ACC112 (cell line): ENCODE results near the gene OTOGL.

Experiments
- H2AFZ ChIP-seq: fragments of 200-600 bp; sonication (generic); one replicate; pipeline ENCODE4 v1.6.0; 2017; ENCODE audit warnings: antibody characterized with exemption, low read length; ENCODE audit not compliant: unreplicated experiment
- H3K27ac ChIP-seq: fragments of 200-600 bp; sonication (generic); 2 replicates; pipeline ENCODE4 v1.5.1; 2014; ENCODE audit warnings: low read depth, mild to moderate bottlenecking, antibody characterized with exemption, low read length, moderate library complexity
- H3K27me3 ChIP-seq: fragments of 200-600 bp; sonication (generic); 2 replicates; pipeline ENCODE4 v1.6.1; 2014; ENCODE audit warnings: mild to moderate bottlenecking, antibody characterized with exemption, low read length, moderate library complexity, mixed read lengths; ENCODE audit not compliant: insufficient read depth
- H3K36me3 ChIP-seq: fragments of 200-600 bp; sonication (generic); 2 replicates; pipeline ENCODE4 v1.6.1; 2016; ENCODE audit warnings: mild to moderate bottlenecking, antibody characterized with exemption, low read length, moderate library complexity, mixed read lengths; ENCODE audit not compliant: insufficient read depth
- H3K4me1 ChIP-seq: fragments of 200-600 bp; sonication (generic); one replicate; pipeline ENCODE4 v1.6.1; 2016; ENCODE audit warnings: low read length, mixed read lengths; ENCODE audit not compliant: insufficient read depth, unreplicated experiment, control insufficient read depth
- H3K4me3 ChIP-seq: fragments of 200-600 bp; sonication (generic); 2 replicates; pipeline ENCODE4 v1.5.1; 2014; ENCODE audit warnings: mild to moderate bottlenecking, low read depth, low read length
- H3K79me2 ChIP-seq: fragments of 200-600 bp; sonication (generic); one replicate; pipeline ENCODE4 v1.6.0; 2016; ENCODE audit warnings: low read length; ENCODE audit not compliant: control insufficient read depth, unreplicated experiment, insufficient read depth

OTOGL gene

DNA sequence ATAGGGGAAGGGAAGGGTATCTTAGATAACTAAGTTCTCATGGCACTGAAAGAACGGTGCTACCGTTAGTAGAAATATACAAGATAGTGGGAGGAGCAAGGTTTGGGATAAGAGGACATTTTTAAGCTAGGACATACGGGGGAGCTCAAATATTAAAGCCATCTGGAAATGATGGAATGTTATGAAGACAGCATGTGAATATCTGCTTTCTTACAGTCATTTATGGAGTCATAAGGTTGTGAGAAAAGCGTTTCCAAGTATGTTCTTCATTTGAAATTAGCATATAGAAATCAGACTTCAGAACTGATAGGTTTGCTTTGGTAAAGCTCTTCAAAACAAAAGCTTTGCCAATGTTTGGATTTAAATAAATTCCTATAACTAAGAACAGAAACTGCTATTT is 62.3 kb downstream of the OTOGL start:
- Histone ChIP-seq H2AFZ (no peak overlapping the region), H3K4me1 (no peaks in the 10 kb centered on the region), H3K27ac (no peak overlapping the region), H3K36me3 (no peaks in the 10 kb centered on the region), H3K79me2 (no peaks in the 10 kb centered on the region), H3K27me3 (no peaks in the 10 kb centered on the region), H3K4me3 (no peak overlapping the region)

GRCh38 chr12:80162177-80162576 is 62.8 kb downstream of the OTOGL start:
- Histone ChIP-seq H3K36me3 (no peaks in the 10 kb centered on the region), H3K79me2 (no peaks in the 10 kb centered on the region), H3K27ac (no peak overlapping the region), H2AFZ (no peak overlapping the region), H3K4me1 (no peaks in the 10 kb centered on the region), H3K4me3 (no peak overlapping the region), H3K27me3 (no peaks in the 10 kb centered on the region)

- Histone ChIP-seq H2AFZ (no peak overlapping the region), H3K27ac (no peak overlapping the region), H3K4me1 (no peaks in the 10 kb centered on the region), H3K36me3 (no peaks in the 10 kb centered on the region), H3K4me3 (no peak overlapping the region), H3K27me3 (no peaks in the 10 kb centered on the region), H3K79me2 (no peaks in the 10 kb centered on the region)
These were observed 66.4 kb downstream of the OTOGL start for GRCh38 chr12:80165746-80166145.

DNA sequence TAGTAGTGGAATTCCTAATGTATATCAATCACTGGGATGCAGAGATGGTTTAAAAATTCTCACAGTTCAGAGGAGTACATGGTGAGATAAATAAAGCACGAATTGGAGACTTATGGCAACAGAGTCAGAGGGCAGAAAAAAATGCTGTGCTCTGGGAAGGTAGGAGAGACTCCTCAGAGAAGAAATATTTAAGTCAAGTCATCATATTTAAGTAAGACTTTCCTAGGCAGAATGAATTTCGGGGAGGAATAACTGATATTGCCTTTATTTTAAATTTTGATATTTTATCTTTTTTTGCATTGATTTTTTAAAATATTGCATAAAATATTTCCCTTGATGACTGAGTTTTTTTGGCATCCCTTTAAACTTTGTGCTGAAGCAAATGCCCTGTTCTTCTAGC is 67.4 kb downstream of the OTOGL start:
- Histone ChIP-seq H3K36me3 (no peaks in the 10 kb centered on the region), H3K27me3 (no peaks in the 10 kb centered on the region), H2AFZ (no peak overlapping the region), H3K4me3 (no peak overlapping the region), H3K79me2 (no peaks in the 10 kb centered on the region), H3K27ac (no peak overlapping the region), H3K4me1 (no peaks in the 10 kb centered on the region)

- Histone ChIP-seq H3K4me1 (no peaks in the 10 kb centered on the region), H3K36me3 (no peaks in the 10 kb centered on the region), H3K27me3 (no peaks in the 10 kb centered on the region), H3K27ac (no peak overlapping the region), H3K79me2 (no peaks in the 10 kb centered on the region), H2AFZ (no peak overlapping the region), H3K4me3 (no peak overlapping the region)
These were observed 69.6 kb downstream of the OTOGL start for GRCh38 chr12:80168936-80169335.

- H3K36me3 ChIP-seq, result no peaks in the 10 kb centered on the region
- no peak overlapping the region for H2AFZ ChIP-seq
- H3K4me3 ChIP-seq, result no peak overlapping the region
These were observed 71.6 kb downstream of the OTOGL start for GRCh38 chr12:80170915-80171314.

GRCh38 chr12:80173083-80173864 is 73.9 kb downstream of the OTOGL start:
- Histone ChIP-seq H2AFZ (no peak overlapping the region), H3K27ac (no peak overlapping the region), H3K79me2 (no peaks in the 10 kb centered on the region), H3K36me3 (no peaks in the 10 kb centered on the region), H3K4me1 (peaks cover 12% of the 10 kb centered on the region), H3K27me3 (no peaks in the 10 kb centered on the region), H3K4me3 (no peak overlapping the region)

More at GRCh38 chr12:80170915-80171314, 71.6 kb downstream of the OTOGL start:
- H3K27me3 ChIP-seq, result no peaks in the 10 kb centered on the region
- no peak overlapping the region for H3K27ac ChIP-seq
- H3K4me1 ChIP-seq, result peaks cover 7% of the 10 kb centered on the region
- H3K79me2 ChIP-seq, result no peaks in the 10 kb centered on the region

GRCh38 chr12:80175307-80175930 is 76.1 kb downstream of the OTOGL start:
- Histone ChIP-seq H2AFZ (no peak overlapping the region), H3K4me1 (peaks cover 12% of the 10 kb centered on the region), H3K36me3 (no peaks in the 10 kb centered on the region), H3K79me2 (no peaks in the 10 kb centered on the region), H3K27me3 (no peaks in the 10 kb centered on the region), H3K4me3 (no peak overlapping the region), H3K27ac (no peak overlapping the region)

DNA sequence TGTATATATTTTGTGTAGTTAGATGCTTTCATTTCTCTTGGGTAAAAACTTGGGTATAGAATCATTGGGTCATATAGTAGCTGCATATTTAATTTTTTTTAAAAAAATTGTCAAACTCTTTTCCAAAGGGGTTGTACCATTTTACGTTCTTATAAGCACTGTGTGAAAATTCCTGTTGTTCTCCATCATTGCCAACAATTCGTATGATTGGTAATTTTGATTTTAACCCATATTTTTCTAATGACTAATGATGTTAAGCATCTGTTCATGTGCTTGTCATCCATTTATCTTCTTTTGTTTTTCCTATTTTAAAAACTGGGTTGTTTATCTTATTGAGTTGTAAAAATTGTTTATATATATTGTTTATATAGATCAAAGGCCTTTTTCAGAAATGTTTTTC is 77.4 kb downstream of the OTOGL start:
- Histone ChIP-seq H3K36me3 (no peaks in the 10 kb centered on the region), H3K27ac (no peak overlapping the region), H3K27me3 (no peaks in the 10 kb centered on the region), H3K4me3 (no peak overlapping the region), H3K4me1 (peaks cover 12% of the 10 kb centered on the region), H2AFZ (no peak overlapping the region), H3K79me2 (no peaks in the 10 kb centered on the region)

GRCh38 chr12:80178846-80179245 is 79.5 kb downstream of the OTOGL start:
- no peak overlapping the region for H2AFZ ChIP-seq
- no peaks in the 10 kb centered on the region for H3K79me2 ChIP-seq
- H3K27me3 ChIP-seq, result no peaks in the 10 kb centered on the region
- H3K4me3 ChIP-seq, result no peak overlapping the region
- H3K27ac ChIP-seq, result no peak overlapping the region
- H3K4me1 ChIP-seq, result peaks cover 12% of the 10 kb centered on the region
- H3K36me3 ChIP-seq, result no peaks in the 10 kb centered on the region

- Histone ChIP-seq H2AFZ (no peak overlapping the region), H3K4me1 (peaks cover 25% of the 10 kb centered on the region), H3K4me3 (no peak overlapping the region), H3K27me3 (no peaks in the 10 kb centered on the region), H3K27ac (no peak overlapping the region), H3K79me2 (no peaks in the 10 kb centered on the region), H3K36me3 (no peaks in the 10 kb centered on the region)
These were observed 84.6 kb downstream of the OTOGL start for GRCh38 chr12:80183939-80184338.
